BLaER1 treated with 17β-estradiol and CSF1 and Interleukin-3, amounts not matched to agents 10 nM and 100 nM (cell line): ENCODE results near the gene DPP10.
"Not testable (repeated sequence)": the region's sequence is repeated elsewhere in the genome, so short reads cannot be mapped to it uniquely, and the experiment has no call there.

Source experiments
- H3K27ac ChIP-seq, 11 experiments: shearing (Covaris generic); formaldehyde crosslinking; 2 replicates each; pipeline ENCODE4 v1.8.1; 2022
- H3K27me3 ChIP-seq, 11 experiments: shearing (Covaris generic); formaldehyde crosslinking; 2 replicates each; pipeline ENCODE4 v1.8.1; 2022
- H3K36me3 ChIP-seq, 11 experiments: shearing (Covaris generic); formaldehyde crosslinking; 2 replicates each; pipeline ENCODE4 v1.8.1; 2022
- H3K4me1 ChIP-seq, 10 experiments: shearing (Covaris generic); formaldehyde crosslinking; 2 replicates each; pipeline ENCODE4 v1.8.1; 2022
- H3K4me2 ChIP-seq, 11 experiments: shearing (Covaris generic); formaldehyde crosslinking; 2 replicates each; pipeline ENCODE4 v1.8.1; 2022
- H3K4me3 ChIP-seq, 10 experiments: shearing (Covaris generic); formaldehyde crosslinking; 2 replicates each; pipeline ENCODE4 v1.8.1; 2022
- H3K9ac ChIP-seq, 11 experiments: shearing (Covaris generic); formaldehyde crosslinking; 2 replicates each; pipeline ENCODE4 v1.8.1; 2022
- H3K9me3 ChIP-seq, 11 experiments: shearing (Covaris generic); formaldehyde crosslinking; replicated peaks in 1 of 11; 2 replicates each; pipeline ENCODE4 v1.8.1; 2022
- H4K20me1 ChIP-seq, 11 experiments: shearing (Covaris generic); formaldehyde crosslinking; 2 replicates each; pipeline ENCODE4 v1.8.1; 2022
- Cebpa-rat ChIP-seq, 11 experiments: shearing (Covaris generic); IDR thresholded peaks; 2 replicates each; pipeline ENCODE4 v1.8.1; 2022

Gene DPP10

GRCh38 chr2:114442510-114442909 is at the start of gene DPP10:
TSS of gene DPP10 (plus strand) at chr2:114442641.
- Histone ChIP-seq H3K4me1 (peaks cover 0 to 17% (median 0%) of the 10 kb centered on the region in 10 experiments; a peak in 2 of 20 replicates), H3K9ac (no peak within 1 kb of the TSS), H3K36me3 (no peaks in the 10 kb centered on the region), H3K4me3 (no peak within 1 kb of the TSS), H4K20me1 (no peaks in the 10 kb centered on the region), H3K9me3 (no peaks in the 10 kb centered on the region), H3K4me2 (no peak within 1 kb of the TSS), H3K27ac (no peak within 1 kb of the TSS), H3K27me3 (no peaks in the 10 kb centered on the region)
- TF ChIP-seq Cebpa-rat (IDR thresholded peaks at IDR 0.05): no peak

DNA sequence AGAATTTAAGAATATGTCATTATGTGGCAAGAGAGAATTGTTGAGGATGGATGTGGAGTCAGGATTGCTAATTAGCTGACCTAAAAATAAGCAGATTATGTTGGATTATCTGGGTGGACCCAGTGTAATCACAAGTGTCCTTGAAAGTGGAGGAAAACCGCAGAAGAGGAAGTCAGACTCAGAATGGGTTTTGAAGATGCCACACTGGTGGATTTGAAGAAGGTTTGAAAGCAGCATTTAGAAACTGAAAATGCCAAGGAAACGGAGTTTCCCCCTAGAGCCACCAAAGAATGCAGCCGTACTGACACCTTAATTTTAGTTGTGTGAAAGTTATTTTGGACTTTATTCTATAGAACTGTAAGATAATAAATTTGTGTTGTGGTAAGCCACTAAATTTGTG is 41.6 kb upstream of the DPP10 start:
- no peaks in the 10 kb centered on the region for H3K36me3 ChIP-seq
- peak overlapping the region in 1 of 10 experiments; percentile 26; a peak in 2 of 20 replicates for H3K4me3 ChIP-seq
- no peak overlapping the region for H3K9ac ChIP-seq
- H3K9me3 ChIP-seq: peaks cover 0 to 5% (median 0%) of the 10 kb centered on the region in 11 experiments; a peak in 2 of 22 replicates
- H3K27me3 ChIP-seq: peaks cover 0 to 15% (median 0%) of the 10 kb centered on the region in 11 experiments; a peak in 3 of 22 replicates
- H4K20me1 ChIP-seq: no peaks in the 10 kb centered on the region
- no peak for TF ChIP-seq Cebpa-rat (IDR thresholded peaks at IDR 0.05)
- H3K4me1 ChIP-seq: peaks cover 16 to 47% (median 26%) of the 10 kb centered on the region in 10 experiments
- H3K4me2 ChIP-seq: peak overlapping the region; percentile 35 to 81 (median 52)
- H3K27ac ChIP-seq: 0 out of 22 replicates have a peak overlapping the region, but pooled peaks of 1 of the 11 experiments have one; percentile 18

GRCh38 chr2:114405247-114406116 is 37.0 kb upstream of the DPP10 start:
- Histone ChIP-seq H3K9me3 (peaks cover 0 to 12% (median 0%) of the 10 kb centered on the region in 11 experiments; a peak in 2 of 22 replicates), H3K4me3 (no peak overlapping the region), H4K20me1 (no peaks in the 10 kb centered on the region), H3K36me3 (no peaks in the 10 kb centered on the region), H3K27ac (peak overlapping the region in 3 of 11 experiments; percentile 20 to 65 (median 50); a peak in 6 of 22 replicates), H3K27me3 (peaks cover 0 to 12% (median 0%) of the 10 kb centered on the region in 11 experiments; a peak in 2 of 22 replicates), H3K4me2 (peak overlapping the region in 7 of 11 experiments; percentile 5 to 39 (median 26); a peak in 9 of 22 replicates), H3K9ac (no peak overlapping the region; a peak in 1 of 22 replicates), H3K4me1 (peaks cover 15 to 28% (median 22%) of the 10 kb centered on the region in 10 experiments)
- no peak for TF ChIP-seq Cebpa-rat (IDR thresholded peaks at IDR 0.05)

- H3K9me3 ChIP-seq: peaks cover 0 to 12% (median 0%) of the 10 kb centered on the region in 11 experiments; a peak in 2 of 22 replicates
- no peak overlapping the region for H3K4me3 ChIP-seq
- H3K27me3 ChIP-seq: peaks cover 0 to 12% (median 0%) of the 10 kb centered on the region in 11 experiments; a peak in 2 of 22 replicates
- no peak overlapping the region for H3K9ac ChIP-seq
- H4K20me1 ChIP-seq: no peaks in the 10 kb centered on the region
- H3K36me3 ChIP-seq: no peaks in the 10 kb centered on the region
- no peak for TF ChIP-seq Cebpa-rat (IDR thresholded peaks at IDR 0.05)
- H3K4me2 ChIP-seq: 0 out of 22 replicates have a peak overlapping the region, but pooled peaks of 2 of the 11 experiments have one; percentile 11 to 26
- H3K27ac ChIP-seq: no peak overlapping the region; a peak in 1 of 22 replicates
- peaks cover 6 to 21% (median 13%) of the 10 kb centered on the region in 10 experiments for H3K4me1 ChIP-seq
Observed at GRCh38 chr2:114406347-114406746, 36.1 kb upstream of the DPP10 start.

DNA sequence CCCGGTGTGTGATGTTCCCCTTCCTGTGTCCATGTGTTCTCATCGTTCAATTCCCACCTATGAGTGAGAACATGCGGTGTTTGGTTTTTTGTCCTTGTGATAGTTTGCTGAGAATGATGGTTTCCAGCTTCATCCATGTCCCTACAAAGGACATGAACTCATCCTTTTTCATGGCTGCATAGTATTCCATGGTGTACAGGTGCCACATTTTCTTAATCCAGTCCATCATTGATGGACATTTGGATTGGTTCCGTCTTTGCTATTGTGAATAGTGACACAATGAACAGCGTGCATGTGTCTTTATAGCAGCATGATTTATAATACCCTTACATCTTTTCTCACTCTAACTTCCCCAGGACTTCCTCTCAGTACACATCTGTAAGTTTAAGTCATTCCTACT is 35.1 kb upstream of the DPP10 start:
- not testable (repeated sequence) for H3K27ac ChIP-seq, H4K20me1 ChIP-seq

GRCh38 chr2:114421781-114422180 is 20.7 kb upstream of the DPP10 start:
- no peaks in the 10 kb centered on the region for H3K9me3 ChIP-seq
- H3K4me2 ChIP-seq: no peak overlapping the region
- H3K4me3 ChIP-seq: no peak overlapping the region
- no peaks in the 10 kb centered on the region for H3K36me3 ChIP-seq
- no peaks in the 10 kb centered on the region for H4K20me1 ChIP-seq
- no peaks in the 10 kb centered on the region for H3K4me1 ChIP-seq
- H3K27me3 ChIP-seq: no peaks in the 10 kb centered on the region
- H3K9ac ChIP-seq: no peak overlapping the region
- no peak overlapping the region for H3K27ac ChIP-seq
- no peak for TF ChIP-seq Cebpa-rat (IDR thresholded peaks at IDR 0.05)

More for the DNA sequence above, 35.1 kb upstream of the DPP10 start:
- not testable (repeated sequence) for H3K4me2 ChIP-seq, H3K4me3 ChIP-seq, H3K27me3 ChIP-seq, H3K9ac ChIP-seq, H3K36me3 ChIP-seq
- H3K9me3 ChIP-seq: peaks cover 0 to 12% (median 0%) of the 10 kb centered on the region in 11 experiments; a peak in 2 of 22 replicates
- peaks cover 0 to 14% (median 5%) of the 10 kb centered on the region in 10 experiments; a peak in 8 of 20 replicates for H3K4me1 ChIP-seq

DNA sequence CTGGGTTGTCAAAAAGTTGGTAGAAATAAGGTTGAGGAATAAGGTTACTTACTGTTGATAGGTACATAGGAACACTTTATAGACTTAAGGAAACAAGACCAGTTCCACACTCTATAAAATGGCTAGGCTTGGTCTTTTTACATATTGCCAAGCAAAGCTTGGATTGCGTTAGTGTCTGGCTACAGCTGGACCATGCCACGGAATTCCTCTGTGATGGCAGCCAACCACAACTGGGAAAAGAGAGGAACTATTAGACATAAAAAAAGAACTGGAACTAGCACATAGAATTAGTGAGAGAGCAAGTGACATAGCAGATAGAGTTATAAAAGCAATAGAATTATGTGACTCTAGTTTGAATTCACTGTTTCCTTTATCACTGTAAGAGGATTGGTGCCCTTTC is 17.7 kb upstream of the DPP10 start:
- H3K4me3 ChIP-seq: no peak overlapping the region
- no peaks in the 10 kb centered on the region for H3K4me1 ChIP-seq
- no peak for TF ChIP-seq Cebpa-rat (IDR thresholded peaks at IDR 0.05)
- H4K20me1 ChIP-seq: no peaks in the 10 kb centered on the region
- no peak overlapping the region for H3K27ac ChIP-seq
- no peak overlapping the region for H3K9ac ChIP-seq
- H3K9me3 ChIP-seq: no peaks in the 10 kb centered on the region
- H3K36me3 ChIP-seq: no peaks in the 10 kb centered on the region
- H3K4me2 ChIP-seq: no peak overlapping the region
- H3K27me3 ChIP-seq: no peaks in the 10 kb centered on the region

DNA sequence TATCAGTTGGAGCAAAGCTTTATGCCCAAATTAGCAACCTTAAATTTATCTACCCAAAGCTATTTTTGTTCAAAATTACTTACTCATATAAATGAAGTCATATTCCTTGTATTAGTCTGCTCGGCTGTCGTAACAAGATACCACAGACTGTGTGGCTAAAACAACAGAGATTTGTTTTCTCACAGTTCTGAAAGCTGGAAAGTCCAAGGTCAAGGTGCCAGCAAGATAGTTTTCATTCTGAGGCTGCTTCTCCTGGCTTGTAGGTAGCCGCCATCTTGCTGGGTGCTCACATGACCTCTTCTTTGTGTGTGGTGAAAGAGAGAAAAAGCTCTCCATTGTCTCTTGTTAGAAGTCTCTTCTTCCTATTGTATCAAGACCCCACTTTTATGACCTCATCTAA is 15.7 kb upstream of the DPP10 start:
- TF ChIP-seq Cebpa-rat (IDR thresholded peaks at IDR 0.05): no peak
- H3K9me3 ChIP-seq: peaks cover 0 to 16% (median under 1%) of the 10 kb centered on the region in 11 experiments; a peak in 7 of 22 replicates
- no peak overlapping the region for H3K9ac ChIP-seq

GRCh38 chr2:114436329-114436728 is 6.1 kb upstream of the DPP10 start:
- no peak overlapping the region for H3K4me3 ChIP-seq
- no peak for TF ChIP-seq Cebpa-rat (IDR thresholded peaks at IDR 0.05)
- H3K27me3 ChIP-seq: no peaks in the 10 kb centered on the region

More for the DNA sequence above, 15.7 kb upstream of the DPP10 start:
- Histone ChIP-seq H3K4me1 (peaks cover 0 to 11% (median 5%) of the 10 kb centered on the region in 10 experiments; a peak in 10 of 20 replicates), H3K36me3 (no peaks in the 10 kb centered on the region), H4K20me1 (no peaks in the 10 kb centered on the region), H3K27me3 (no peaks in the 10 kb centered on the region), H3K27ac (no peak overlapping the region), H3K4me3 (no peak overlapping the region), H3K4me2 (no peak overlapping the region)

More at GRCh38 chr2:114436329-114436728, 6.1 kb upstream of the DPP10 start:
- Histone ChIP-seq H3K9me3 (peaks cover 13 to 26% (median 17%) of the 10 kb centered on the region in 11 experiments; a peak in 20 of 22 replicates), H3K4me2 (no peak overlapping the region), H3K36me3 (no peaks in the 10 kb centered on the region), H3K4me1 (peaks cover 4 to 21% (median 14%) of the 10 kb centered on the region in 10 experiments; a peak in 14 of 20 replicates), H4K20me1 (no peaks in the 10 kb centered on the region), H3K27ac (no peak overlapping the region), H3K9ac (no peak overlapping the region)
